Activated T-cell treated with anti-CD3 and anti-CD28 coated beads, Interleukin-2, amount 50 U/mL, for 72 hours (primary cell): ENCODE results near the gene PHETA1. TPM values are rescaled to one million over a fixed set of nuclear protein-coding genes. Genes with fewer than 3 reads are reported as not detected.

Experiments
- ATAC-seq, 2 donors: fragments of 150-1000 bp; cut with Tn5 transposase; replicated peaks in 1 of 2; 2 replicates each; pipeline ENCODE4 v1.10.0; 2021; ENCODE audit warnings: moderate library complexity in 2 of 2, mild to moderate bottlenecking in 1 of 2
- DNase-seq, 2 donors: peaks; one replicate each; pipeline ENCODE4 v3.0.0; 2021 to 2022; ENCODE audit warnings: mixed read lengths in 1 of 2
- H3K27ac Mint-ChIP-seq: one replicate; pipeline ENCODE4 v1.8.0; 2022; ENCODE audit warnings: mild to moderate bottlenecking, moderate library complexity, mixed read lengths
- H3K27me3 Mint-ChIP-seq: one replicate; pipeline ENCODE4 v1.8.0; 2022; ENCODE audit warnings: low read depth, mixed read lengths
- H3K36me3 Mint-ChIP-seq, 2 donors: one replicate each; pipeline ENCODE4 v1.8.0; 2022; ENCODE audit warnings: mixed read lengths in 2 of 2, mild to moderate bottlenecking in 1 of 2; ENCODE audit not compliant: insufficient read depth in 2 of 2
- H3K4me1 Mint-ChIP-seq: one replicate; pipeline ENCODE4 v1.8.0; 2022; ENCODE audit warnings: low read depth, mixed read lengths
- H3K4me3 Mint-ChIP-seq, 2 donors: one replicate each; pipeline ENCODE4 v1.8.0; 2022; ENCODE audit warnings: mild to moderate bottlenecking in 2 of 2, mixed read lengths in 2 of 2, moderate library complexity in 2 of 2
- H3K9me3 Mint-ChIP-seq, 2 donors: one replicate each; pipeline ENCODE4 v1.8.0; 2022; ENCODE audit warnings: mixed read lengths in 2 of 2
- total RNA-seq, 2 donors: library from RNA; stranded (reverse); gene quantifications; one replicate each; pipeline ENCODE4 v1.2.3, GENCODE V29; 2022

PHETA1 gene
- total RNA-seq, 2 donors from 2014 or later, result 1.0 to 2.2 TPM

DNA sequence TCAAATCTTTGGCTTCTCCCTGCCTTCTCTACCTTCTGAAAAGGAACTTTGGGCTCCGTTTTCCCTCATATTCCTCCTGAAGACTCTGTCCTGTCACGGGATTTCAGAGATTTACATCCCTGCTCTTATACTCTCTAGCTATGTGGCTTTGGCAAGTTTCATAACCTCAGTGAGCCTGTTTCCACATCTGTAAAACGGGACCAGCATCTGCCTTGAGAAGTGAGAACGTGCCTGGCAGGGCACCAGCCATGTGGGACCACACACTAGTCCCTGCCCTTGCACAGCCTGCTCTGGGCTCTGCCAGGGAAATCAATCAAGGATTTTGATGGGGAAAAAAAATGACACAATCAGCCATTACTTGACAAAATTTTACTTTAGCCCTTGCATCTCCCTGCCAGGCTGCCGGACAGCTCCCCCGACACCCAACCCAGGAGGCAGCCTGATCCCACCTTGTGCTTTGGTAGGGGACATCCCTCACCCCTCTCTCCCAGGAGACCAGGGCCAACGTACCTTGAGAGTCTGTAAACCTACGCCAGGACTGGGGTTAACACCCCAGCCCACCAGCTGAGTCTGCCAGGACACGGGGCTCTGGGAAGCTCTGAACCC lies 8.5 kb downstream of the PHETA1 start:
- ATAC-seq, result no peak
- H3K27ac Mint-ChIP-seq, result no peak overlapping the region
- H3K36me3 Mint-ChIP-seq, result no peaks in the 10 kb centered on the region

GRCh38 chr12:111359914-111360276 lies 9.0 kb downstream of the PHETA1 start:
- H3K27ac Mint-ChIP-seq, result no peak overlapping the region
- H3K4me3 Mint-ChIP-seq, result peak overlapping the region; percentile 23 to 47
- H3K27me3 Mint-ChIP-seq, result peaks cover 10% of the 10 kb centered on the region
- no peaks in the 10 kb centered on the region for H3K36me3 Mint-ChIP-seq
- H3K4me1 Mint-ChIP-seq, result peaks cover 15% of the 10 kb centered on the region
- ATAC-seq, result peak; percentile 42 to 43
- no peaks in the 10 kb centered on the region for H3K9me3 Mint-ChIP-seq
- no peak for DNase-seq

More for the DNA sequence above, 8.5 kb downstream of the PHETA1 start:
- Mint-ChIP-seq H3K4me3 (peak overlapping the region in 1 of 2 donors; percentile 6), H3K4me1 (peaks cover 15% of the 10 kb centered on the region), H3K9me3 (no peaks in the 10 kb centered on the region), H3K27me3 (peaks cover 10% of the 10 kb centered on the region)
- no peak for DNase-seq

GRCh38 chr12:111359231-111359913 lies 9.5 kb downstream of the PHETA1 start:
- ATAC-seq (peak; percentile 92 to 95), DNase-seq (peak; percentile 72 to 75)
- peak overlapping the region; percentile 24 for H3K27ac Mint-ChIP-seq
- no peaks in the 10 kb centered on the region for H3K36me3 Mint-ChIP-seq
- peaks cover 10% of the 10 kb centered on the region for H3K27me3 Mint-ChIP-seq
- peaks cover 15% of the 10 kb centered on the region for H3K4me1 Mint-ChIP-seq
- H3K4me3 Mint-ChIP-seq, result peak overlapping the region; percentile 23 to 47
- H3K9me3 Mint-ChIP-seq, result no peaks in the 10 kb centered on the region

- ATAC-seq (no peak), DNase-seq (no peak)
- Mint-ChIP-seq H3K4me1 (peaks cover 13% of the 10 kb centered on the region), H3K9me3 (no peaks in the 10 kb centered on the region), H3K27ac (no peak overlapping the region), H3K27me3 (peaks cover 7% of the 10 kb centered on the region), H3K4me3 (no peak overlapping the region), H3K36me3 (no peaks in the 10 kb centered on the region)
These were observed 13.5 kb downstream of the PHETA1 start for GRCh38 chr12:111355201-111355925.

- Mint-ChIP-seq H3K4me1 (peaks cover 4% of the 10 kb centered on the region), H3K27me3 (no peaks in the 10 kb centered on the region), H3K36me3 (no peaks in the 10 kb centered on the region), H3K27ac (no peak overlapping the region), H3K9me3 (no peaks in the 10 kb centered on the region), H3K4me3 (no peak overlapping the region)
- ATAC-seq (no peak), DNase-seq (no peak)
These were observed 14.4 kb downstream of the PHETA1 start for GRCh38 chr12:111354511-111354910.

- Mint-ChIP-seq H3K27me3 (no peaks in the 10 kb centered on the region), H3K9me3 (peaks cover 0 to 5% of the 10 kb centered on the region in 2 donors), H3K27ac (no peak overlapping the region), H3K4me1 (no peaks in the 10 kb centered on the region), H3K4me3 (no peak overlapping the region), H3K36me3 (peaks cover 0 to 3% of the 10 kb centered on the region in 2 donors)
- ATAC-seq (no peak), DNase-seq (no peak)
These were observed 15.1 kb downstream of the PHETA1 start for GRCh38 chr12:111353603-111354295.

DNA sequence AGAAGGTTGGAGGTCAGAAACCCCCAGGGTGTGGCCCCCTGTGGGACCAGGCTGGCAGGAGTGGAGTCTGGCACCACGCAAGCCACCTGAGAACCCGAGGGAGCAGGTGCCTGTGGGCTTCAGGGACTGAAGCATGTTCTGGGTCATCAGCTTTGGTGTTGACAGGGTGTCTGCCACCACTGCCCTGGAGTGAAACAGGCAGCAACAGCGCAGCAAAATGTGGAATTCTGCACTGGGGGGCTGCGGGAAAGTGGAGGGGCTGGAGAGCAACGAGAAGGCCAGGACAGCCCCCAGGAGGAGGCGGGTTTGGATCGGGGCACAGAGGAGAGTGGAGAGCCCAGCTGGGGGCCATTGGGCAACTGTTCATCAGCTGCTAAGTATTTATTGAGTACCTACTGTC lies 15.9 kb downstream of the PHETA1 start:
- H3K4me3 Mint-ChIP-seq, result no peak overlapping the region
- no peaks in the 10 kb centered on the region for H3K27me3 Mint-ChIP-seq
- no peaks in the 10 kb centered on the region for H3K4me1 Mint-ChIP-seq
- peaks cover 0 to 5% of the 10 kb centered on the region in 2 donors for H3K36me3 Mint-ChIP-seq
- H3K27ac Mint-ChIP-seq, result no peak overlapping the region
- ATAC-seq, result no peak
- H3K9me3 Mint-ChIP-seq, result peaks cover 0 to 8% of the 10 kb centered on the region in 2 donors
- DNase-seq, result no peak

GRCh38 chr12:111352296-111352993 lies 16.4 kb downstream of the PHETA1 start:
- Mint-ChIP-seq H3K4me1 (no peaks in the 10 kb centered on the region), H3K27ac (no peak overlapping the region), H3K9me3 (peaks cover 0 to 10% of the 10 kb centered on the region in 2 donors), H3K36me3 (peaks cover 0 to 5% of the 10 kb centered on the region in 2 donors), H3K4me3 (no peak overlapping the region), H3K27me3 (no peaks in the 10 kb centered on the region)
- no peak for DNase-seq
- no peak for ATAC-seq

DNA sequence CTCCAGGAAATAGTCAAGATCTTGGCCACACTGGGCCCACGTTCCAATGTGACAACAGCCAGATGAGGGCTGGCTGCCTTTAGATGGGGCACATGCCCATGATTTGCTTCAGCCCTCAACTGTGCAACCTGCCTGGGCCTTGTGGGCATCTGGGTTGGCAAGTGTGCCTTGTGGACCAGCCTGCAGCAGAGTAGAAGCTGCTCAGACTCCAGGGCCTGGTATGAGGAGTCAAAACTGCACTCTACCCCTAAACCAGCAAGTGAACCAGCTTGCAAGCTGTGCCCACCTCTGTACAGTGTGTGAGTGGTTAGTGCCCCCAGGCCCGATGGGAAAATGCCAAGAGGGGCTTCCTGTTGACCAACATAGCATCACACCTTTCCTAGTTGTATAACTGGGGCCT lies 17.9 kb downstream of the PHETA1 start:
- Mint-ChIP-seq H3K4me3 (no peak overlapping the region), H3K4me1 (no peaks in the 10 kb centered on the region), H3K9me3 (peaks cover 0 to 13% of the 10 kb centered on the region in 2 donors), H3K36me3 (peaks cover 0 to 8% of the 10 kb centered on the region in 2 donors), H3K27me3 (no peaks in the 10 kb centered on the region), H3K27ac (no peak overlapping the region)
- no peak for ATAC-seq
- DNase-seq, result no peak

GRCh38 chr12:111349748-111350520 lies 19.0 kb downstream of the PHETA1 start:
- Mint-ChIP-seq H3K27me3 (no peaks in the 10 kb centered on the region), H3K4me3 (no peak overlapping the region), H3K4me1 (no peaks in the 10 kb centered on the region), H3K27ac (no peak overlapping the region), H3K36me3 (peaks cover 0 to 8% of the 10 kb centered on the region in 2 donors), H3K9me3 (peaks cover 0 to 13% of the 10 kb centered on the region in 2 donors)
- ATAC-seq, result no peak
- DNase-seq, result no peak

GRCh38 chr12:111349101-111349747 lies 19.7 kb downstream of the PHETA1 start:
- no peak overlapping the region for H3K4me3 Mint-ChIP-seq
- no peak for DNase-seq
- no peaks in the 10 kb centered on the region for H3K27me3 Mint-ChIP-seq
- no peak for ATAC-seq
- H3K36me3 Mint-ChIP-seq, result peaks cover 0 to 8% of the 10 kb centered on the region in 2 donors
- H3K27ac Mint-ChIP-seq, result no peak overlapping the region
- H3K4me1 Mint-ChIP-seq, result no peaks in the 10 kb centered on the region
- H3K9me3 Mint-ChIP-seq, result peaks cover 0 to 13% of the 10 kb centered on the region in 2 donors
